Diencephalon (tissue), 1 donor: ENCODE data around the gene IRF7. TPM values are rescaled to one million over a fixed set of nuclear protein-coding genes. Genes with fewer than 3 reads are reported as not detected.

ENCODE experiments used
- small RNA-seq: library from RNA; depleted of rRNA; stranded (forward); fragments of <200 nt; gene quantifications from one replicate; pipeline ENCODE3, GENCODE V24; 2014
- total RNA-seq: library from RNA; depleted of rRNA; stranded (reverse); fragments of >200 nt; gene quantifications from one replicate; pipeline ENCODE4 v1.2.3, GENCODE V29; 2014

The IRF7 gene
- total RNA-seq, result 3.9 TPM

GRCh38 chr11:615504-616319, at the start of gene IRF7:
Gene IRF7, minus strand, starts transcription at chr11:615950. Its CDS starts 586 bp downstream, at chr11:615364.

GRCh38 chr11:636511-637332, 21.0 kb upstream of the IRF7 start, which contains the start of gene DRD4:
Gene DRD4, plus strand, starts transcription at chr11:637269. Its CDS starts 36 bp downstream, at chr11:637305.

GRCh38 chr11:626475-627307, 10.9 kb upstream of the IRF7 start, which contains the start of gene SCT:
Gene SCT, minus strand, starts transcription at chr11:627181. Its CDS starts 38 bp downstream, at chr11:627143.

GRCh38 chr11:624705-625635, 9.2 kb upstream of the IRF7 start, which contains the start of gene CDHR5:
Gene CDHR5, minus strand, starts transcription at chr11:624955. Its CDS starts 53 bp downstream, at chr11:624902.

GRCh38 chr11:575996-576768, 39.6 kb downstream of the IRF7 start, which contains the start of gene PHRF1:
Gene PHRF1, plus strand, starts transcription at chr11:576470. Its CDS starts 5,043 bp downstream, at chr11:581513.

Small RNAs within 50 kb of the gene (small RNA-seq; reads per million reads assigned to genes)
- 3.1 reads per million, percentile 90 among the genes with 10 or more reads in this experiment for gene MIR210

Other genes with a start within 250 kb of the IRF7 start
- gene B4GALNT4, start 246.5 kb downstream of the IRF7 start, total RNA-seq, result 75.7 TPM
- 0.69 TPM for gene PKP3, start 221.7 kb downstream of the IRF7 start, total RNA-seq
- gene SIGIRR, start 201.0 kb downstream of the IRF7 start, total RNA-seq, result 7.6 TPM
- gene ANO9, start 173.9 kb downstream of the IRF7 start, total RNA-seq, result not detected
- 28.1 TPM for gene PTDSS2, start 165.7 kb downstream of the IRF7 start, total RNA-seq
- gene RNH1, start 108.7 kb downstream of the IRF7 start, total RNA-seq, result 45.7 TPM
- 71.5 TPM for gene HRAS, start 80.4 kb downstream of the IRF7 start, total RNA-seq
- 3.5 TPM for gene LRRC56, start 78.4 kb downstream of the IRF7 start, total RNA-seq
- 0.23 TPM for gene LMNTD2, start 55.2 kb downstream of the IRF7 start, total RNA-seq
- 12.2 TPM for gene RASSF7, start 55.0 kb downstream of the IRF7 start, total RNA-seq
- 24.0 TPM for gene PHRF1, start 39.5 kb downstream of the IRF7 start, total RNA-seq
- gene CDHR5, start 9.0 kb upstream of the IRF7 start, total RNA-seq, result 0.23 TPM
- gene SCT, start 11.2 kb upstream of the IRF7 start, total RNA-seq, result not detected
- not detected for gene DRD4, start 21.3 kb upstream of the IRF7 start, total RNA-seq
- 76.6 TPM for gene DEAF1, start 79.3 kb upstream of the IRF7 start, total RNA-seq
- gene TMEM80, start 79.9 kb upstream of the IRF7 start, total RNA-seq, result 12.0 TPM
- 4.2 TPM for gene EPS8L2, start 90.3 kb upstream of the IRF7 start, total RNA-seq
- 76.1 TPM for gene TALDO1, start 131.5 kb upstream of the IRF7 start, total RNA-seq
- gene GATD1, start 161.5 kb upstream of the IRF7 start, total RNA-seq, result 40.8 TPM
- gene CEND1, start 174.1 kb upstream of the IRF7 start, total RNA-seq, result 19.4 TPM
- 24.7 TPM for gene SLC25A22, start 182.3 kb upstream of the IRF7 start, total RNA-seq
- 5.5 TPM for gene PIDD1, start 189.3 kb upstream of the IRF7 start, total RNA-seq
- gene RPLP2, start 194.0 kb upstream of the IRF7 start, total RNA-seq, result 265 TPM
- 6.5 TPM for gene PNPLA2, start 203.0 kb upstream of the IRF7 start, total RNA-seq
- gene CRACR2B, start 212.0 kb upstream of the IRF7 start, total RNA-seq, result 2.8 TPM
- gene CD151, start 217.0 kb upstream of the IRF7 start, total RNA-seq, result 37.6 TPM
- 45.2 TPM for gene POLR2L, start 226.6 kb upstream of the IRF7 start, total RNA-seq
- 28.6 TPM for gene TSPAN4, start 226.9 kb upstream of the IRF7 start, total RNA-seq